Stomach (tissue), 4 donors: Measurements from ENCODE around the gene PHF2.

Experiments
- CTCF ChIP-seq, 7 experiments: fragments of 450-650 bp in 4 of 7; fragments of 200-600 bp in 3 of 7; sonication (generic) in 3 of 7; IDR thresholded peaks; one replicate each; pipeline ENCODE4 v1.5.1; 2016 to 2019; ENCODE audit warnings: antibody characterized with exemption in 7 of 7, control low read depth in 2 of 7, mild to moderate bottlenecking in 1 of 7
- EP300 ChIP-seq: sonication (generic); formaldehyde crosslinking; IDR thresholded peaks from one replicate; pipeline ENCODE4 v1.6.1; 2017; ENCODE audit warnings: antibody characterized with exemption
- POLR2A ChIP-seq, 4 donors: fragments of 450-650 bp; IDR thresholded peaks; one replicate each; pipeline ENCODE4 v1.6.1; 2016; ENCODE audit warnings: antibody characterized with exemption in 4 of 4, control low read depth in 2 of 4, mild to moderate bottlenecking in 1 of 4, moderate library complexity in 1 of 4
- POLR2AphosphoS5 ChIP-seq, 3 donors: sonication (generic); formaldehyde crosslinking; IDR thresholded peaks; one replicate each; pipeline ENCODE4 v1.6.1; 2016; ENCODE audit warnings: antibody characterized with exemption in 3 of 3

- TF ChIP-seq POLR2A (IDR thresholded peaks at IDR 0.05): no peak
- TF ChIP-seq CTCF (IDR thresholded peaks at IDR 0.05): no peak
- TF ChIP-seq POLR2AphosphoS5 (IDR thresholded peaks at IDR 0.05): no peak
- TF ChIP-seq EP300: no peak
Observed at GRCh38 chr9:93674580-93675335, 98.4 kb downstream of the PHF2 start.
